GM10847 (cell line): Measurements from ENCODE around the gene CAST.

Source experiments
- POLR2A ChIP-seq: IDR thresholded peaks from 2 replicates; pipeline ENCODE4 v1.6.1; 2011; ENCODE audit not compliant: insufficient read length; ENCODE audit errors: extremely low read depth

The CAST gene

GRCh38 chr5:96659170-96659569 is 3.0 kb upstream of the CAST start:
- TF ChIP-seq POLR2A = no peak

- no peak for TF ChIP-seq POLR2A
Measured at GRCh38 chr5:96660971-96661854, 963 bp upstream of the CAST start.

- TF ChIP-seq POLR2A = peak; percentile 43
Measured at GRCh38 chr5:96662725-96663518, 746 bp downstream of the CAST start.

- no peak for TF ChIP-seq POLR2A
Measured at GRCh38 chr5:96663608-96664007, 1.4 kb downstream of the CAST start.

GRCh38 chr5:96664669-96665068 is 2.5 kb downstream of the CAST start:
- no peak for TF ChIP-seq POLR2A

GRCh38 chr5:96668725-96669124 is 6.5 kb downstream of the CAST start:
- no peak for TF ChIP-seq POLR2A

- TF ChIP-seq POLR2A = no peak
Measured at GRCh38 chr5:96669909-96670308, 7.7 kb downstream of the CAST start.

- TF ChIP-seq POLR2A = no peak
Measured at GRCh38 chr5:96671441-96671840, 9.3 kb downstream of the CAST start.

GRCh38 chr5:96673127-96673526 is 11.0 kb downstream of the CAST start:
- TF ChIP-seq POLR2A = no peak

- TF ChIP-seq POLR2A = no peak
Measured at GRCh38 chr5:96675882-96676281, 13.7 kb downstream of the CAST start.

- no peak for TF ChIP-seq POLR2A
Measured at GRCh38 chr5:96677496-96677895, 15.3 kb downstream of the CAST start.

- no peak for TF ChIP-seq POLR2A
Measured at GRCh38 chr5:96679293-96679692, 17.1 kb downstream of the CAST start.

GRCh38 chr5:96680759-96681470 is 18.7 kb downstream of the CAST start:
- no peak for TF ChIP-seq POLR2A

- no peak for TF ChIP-seq POLR2A
Measured at GRCh38 chr5:96683392-96683791, 21.2 kb downstream of the CAST start.

GRCh38 chr5:96683810-96684209 is 21.6 kb downstream of the CAST start:
- TF ChIP-seq POLR2A = no peak
